Posterior cingulate gyrus (tissue), 11 donors: Measurements from ENCODE around the gene OSBPL8.
A peak's percentile ranks its signal among the peaks of the same experiment; 100 is the strongest.
"Not testable (repeated sequence)": the region's sequence is repeated elsewhere in the genome, so short reads cannot be mapped to it uniquely, and the experiment has no call there.

ENCODE experiments used
- DNase-seq, 10 donors: peaks; one replicate each; pipeline versions ENCODE4 v3.0.0 to v3.0.0-alpha.2; 2020 to 2021; ENCODE audit warnings: mixed read lengths in 3 of 10
- intact Hi-C: fragments of 100-400 bp; cut with DNase I; formaldehyde crosslinking; loops from one replicate; pipeline ENCODE4 v1.15.1; 2023

OSBPL8 gene

DNA sequence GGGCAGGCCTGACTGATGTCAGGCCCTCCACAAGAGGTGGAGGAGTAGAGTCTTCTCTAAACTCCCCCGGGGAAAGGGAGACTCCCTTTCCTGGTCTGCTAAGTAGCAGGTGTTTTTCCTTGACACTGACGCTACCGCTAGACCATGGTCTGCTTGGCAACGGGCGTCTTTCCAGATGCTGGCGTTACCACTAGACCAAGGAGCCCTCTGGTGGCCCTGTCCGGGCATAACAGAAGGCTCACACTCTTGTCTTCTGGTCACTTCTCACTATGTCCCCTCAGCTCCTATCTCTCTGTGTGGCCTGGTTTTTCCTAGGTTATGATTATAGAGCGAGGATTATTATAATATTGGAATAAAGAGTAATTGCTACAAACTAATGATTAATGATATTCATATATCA lies 86.7 kb downstream of the OSBPL8 start:
- intact Hi-C loops: not testable (repeated sequence)

GRCh38 chr12:76471579-76471978 lies 88.0 kb downstream of the OSBPL8 start:
- intact Hi-C loops: no loop called here
- DNase-seq: no peak

More for the DNA sequence above, 86.7 kb downstream of the OSBPL8 start:
- DNase-seq: peak in 6 of 10 donors; percentile 21 to 86 (median 52)

- intact Hi-C loops: no loop called here
Observed at GRCh38 chr12:76470028-76470939, 89.3 kb downstream of the OSBPL8 start.

GRCh38 chr12:76464631-76465166 lies 94.9 kb downstream of the OSBPL8 start:
- intact Hi-C loops: no loop called here
- no peak for DNase-seq

More at GRCh38 chr12:76470028-76470939, 89.3 kb downstream of the OSBPL8 start:
- no peak for DNase-seq

- no peak for DNase-seq
- intact Hi-C loops: no loop called here
Observed at GRCh38 chr12:76462668-76463224, 96.8 kb downstream of the OSBPL8 start.

- intact Hi-C loops: no loop called here
Observed at GRCh38 chr12:76460807-76461206, 98.8 kb downstream of the OSBPL8 start.

DNA sequence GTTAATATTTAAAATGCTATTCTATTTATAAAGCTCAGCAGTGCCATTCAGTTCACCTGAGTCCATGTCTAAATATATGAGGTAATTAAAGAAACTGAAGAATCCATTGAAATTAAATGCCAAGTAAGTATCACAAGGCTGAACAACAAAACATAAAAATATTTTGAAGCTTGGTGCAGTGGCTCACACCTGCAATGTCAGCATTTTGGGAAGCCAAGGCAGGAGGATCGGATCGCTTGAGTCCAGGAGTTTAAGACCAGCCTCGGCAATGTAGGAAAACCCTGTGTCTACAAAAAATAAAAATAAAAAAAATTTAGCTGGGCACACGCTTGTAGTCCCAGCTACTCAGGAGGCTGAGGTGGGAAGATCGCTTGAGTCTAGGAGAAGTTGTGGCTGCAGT lies 101.8 kb downstream of the OSBPL8 start:
- no peak for DNase-seq
- intact Hi-C loops: no loop called here

More at GRCh38 chr12:76460807-76461206, 98.8 kb downstream of the OSBPL8 start:
- no peak for DNase-seq

DNA sequence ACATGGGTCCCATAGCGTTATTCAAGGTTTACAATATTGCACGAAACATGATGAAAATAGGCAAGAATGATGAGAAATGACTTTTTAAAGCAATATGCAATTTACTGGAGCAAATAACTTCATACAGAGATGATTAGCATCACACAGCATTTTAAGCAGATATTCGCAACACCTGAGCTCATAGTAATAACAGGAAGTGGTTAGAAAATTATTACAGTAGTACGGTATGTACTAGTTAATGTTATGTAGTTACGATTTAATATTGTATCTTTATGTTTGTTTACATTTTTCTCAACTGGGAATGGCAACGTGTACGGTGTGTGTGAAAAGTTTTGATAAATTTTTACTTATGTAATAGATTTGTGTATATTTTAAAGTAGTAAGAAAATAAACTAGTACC lies 102.6 kb downstream of the OSBPL8 start:
- no peak for DNase-seq
- intact Hi-C loops: no loop called here

GRCh38 chr12:76455582-76456345 lies 103.8 kb downstream of the OSBPL8 start:
- DNase-seq: no peak
- intact Hi-C loops: no loop called here

DNA sequence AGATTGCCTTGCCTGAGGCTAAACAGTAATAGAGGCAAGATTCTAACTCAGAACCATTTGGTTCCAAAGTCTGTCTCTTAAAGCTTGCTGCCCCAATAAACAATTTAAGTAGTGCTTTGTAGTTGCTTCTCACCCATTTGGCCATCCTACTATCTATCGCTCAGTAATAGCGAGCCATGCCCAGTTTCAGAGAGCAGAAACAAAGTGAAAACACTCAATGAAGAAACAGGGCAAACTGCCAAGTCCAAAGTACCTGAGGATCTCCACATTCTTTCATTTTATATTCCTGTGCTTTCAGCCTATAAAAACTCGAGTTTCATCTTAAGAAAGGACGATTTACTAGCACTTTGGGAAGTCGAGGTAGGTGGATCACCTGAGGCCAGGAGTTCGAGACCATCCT lies 108.0 kb downstream of the OSBPL8 start:
- intact Hi-C loops: no loop called here
- no peak for DNase-seq

DNA sequence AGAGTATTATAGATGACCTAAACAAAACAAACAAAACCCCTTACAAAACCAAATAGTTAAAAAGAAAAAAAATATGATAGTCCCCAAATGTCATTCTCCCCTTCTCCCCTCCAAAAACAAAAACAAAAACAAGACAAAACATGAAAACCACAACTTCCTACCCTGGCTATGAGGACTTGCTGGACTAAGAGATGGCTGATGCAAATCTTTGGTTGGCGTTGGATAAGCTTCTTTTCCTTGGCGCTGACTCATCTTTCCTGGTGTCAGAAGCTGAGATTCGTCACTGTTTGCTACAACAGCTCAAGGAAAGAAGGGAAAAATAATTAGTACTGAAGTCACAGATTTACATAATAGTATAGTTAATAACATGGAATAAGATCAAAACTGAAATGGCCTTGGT lies 108.9 kb downstream of the OSBPL8 start:
- intact Hi-C loops: no loop called here
- DNase-seq: no peak

DNA sequence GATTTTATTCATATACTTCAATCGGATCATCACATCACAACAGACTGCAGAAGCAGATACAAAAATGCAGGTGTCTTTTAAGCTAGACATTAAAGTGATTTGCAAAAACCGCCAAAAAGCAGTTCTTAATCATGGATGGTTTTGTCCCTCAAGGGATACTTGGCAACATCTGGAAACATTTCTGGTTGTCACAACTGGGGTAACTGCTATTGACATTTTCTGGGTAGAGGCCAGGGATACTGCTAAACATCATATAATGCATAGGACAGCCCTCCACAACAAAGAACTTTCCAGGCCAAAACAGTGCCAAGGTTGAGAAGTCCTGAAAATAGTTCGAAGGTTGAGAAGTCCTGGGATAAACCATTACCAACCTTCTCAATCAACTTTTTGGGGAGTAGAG lies 109.6 kb downstream of the OSBPL8 start:
- no peak for DNase-seq
- intact Hi-C loops: no loop called here

DNA sequence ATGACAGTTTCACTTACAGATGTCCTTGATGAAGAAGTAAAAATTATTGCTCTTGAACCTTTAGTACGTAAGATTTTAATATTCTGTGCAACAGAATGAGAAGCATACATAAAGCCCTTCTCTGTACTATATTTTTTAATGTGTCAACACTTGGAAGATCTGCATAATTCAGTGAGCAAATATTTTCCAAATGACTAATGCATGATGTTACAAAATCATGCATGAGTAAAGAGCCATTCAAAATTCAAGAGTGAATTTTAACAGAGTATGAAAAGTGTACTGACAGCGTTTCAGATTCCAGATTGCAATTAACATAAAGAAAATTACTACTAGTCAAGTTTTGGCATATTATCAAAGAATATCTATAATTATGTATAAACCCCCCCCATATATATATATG lies 110.0 kb downstream of the OSBPL8 start:
- intact Hi-C loops: no loop called here
- DNase-seq: no peak

DNA sequence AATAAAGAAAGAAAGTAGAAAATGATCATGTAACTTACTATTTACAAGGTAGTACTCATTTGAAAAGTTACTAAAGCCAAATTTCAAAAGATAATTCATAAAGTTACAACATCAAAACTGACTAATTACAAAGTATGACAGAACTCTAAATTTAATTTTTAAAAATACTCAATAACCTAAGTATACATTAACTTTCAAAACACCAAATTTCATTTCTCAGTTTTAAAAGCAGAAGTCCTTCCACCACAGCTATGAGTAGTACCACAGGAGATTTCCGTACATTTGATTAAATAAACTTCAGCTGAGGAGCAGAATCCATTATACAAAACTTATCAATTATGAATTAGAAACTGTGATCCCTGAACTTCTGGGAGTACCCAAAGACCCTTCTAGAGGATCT lies 110.6 kb downstream of the OSBPL8 start:
- no peak for DNase-seq
- intact Hi-C loops: no loop called here

GRCh38 chr12:76446090-76446489 lies 113.5 kb downstream of the OSBPL8 start:
- no peak for DNase-seq

GRCh38 chr12:76445462-76445861 lies 114.1 kb downstream of the OSBPL8 start:
- DNase-seq: no peak
- intact Hi-C loops: no loop called here

More at GRCh38 chr12:76446090-76446489, 113.5 kb downstream of the OSBPL8 start:
- intact Hi-C loops: no loop called here

DNA sequence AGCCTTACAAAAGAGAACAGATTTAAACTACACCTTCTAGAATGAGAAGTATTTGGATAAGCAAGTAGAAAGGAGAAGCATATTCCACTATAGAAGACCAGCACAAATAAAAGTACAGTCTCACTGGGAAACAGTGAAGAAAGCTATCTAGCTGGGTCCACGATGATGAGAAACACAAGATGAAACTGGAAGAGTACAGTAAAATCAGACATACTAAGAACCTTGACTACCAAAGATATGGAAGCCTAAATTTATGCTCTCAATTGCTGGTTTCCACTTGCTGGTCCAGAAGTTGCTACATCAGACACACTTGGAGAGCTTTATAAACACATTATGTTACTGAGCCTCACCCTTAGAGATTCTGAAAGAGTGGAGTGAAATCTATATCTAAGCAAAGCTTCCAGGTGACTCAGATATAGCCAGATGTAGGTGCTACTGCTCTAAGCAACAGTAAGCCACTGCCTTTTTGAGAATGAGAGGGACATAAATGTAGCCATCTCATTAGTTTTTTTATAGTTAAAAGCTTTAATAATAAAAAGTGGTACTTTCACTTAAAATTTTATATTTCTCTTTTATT lies 115.1 kb downstream of the OSBPL8 start:
- no peak for DNase-seq
- intact Hi-C loops: no loop called here

- no peak for DNase-seq
- intact Hi-C loops: no loop called here
Observed at GRCh38 chr12:76441016-76441415, 118.6 kb downstream of the OSBPL8 start.

GRCh38 chr12:76432733-76433132 lies 126.8 kb downstream of the OSBPL8 start:
- no peak for DNase-seq
- intact Hi-C loops: no loop called here

- intact Hi-C loops: no loop called here
- DNase-seq: no peak
Observed at GRCh38 chr12:76428117-76428516, 131.5 kb downstream of the OSBPL8 start.

DNA sequence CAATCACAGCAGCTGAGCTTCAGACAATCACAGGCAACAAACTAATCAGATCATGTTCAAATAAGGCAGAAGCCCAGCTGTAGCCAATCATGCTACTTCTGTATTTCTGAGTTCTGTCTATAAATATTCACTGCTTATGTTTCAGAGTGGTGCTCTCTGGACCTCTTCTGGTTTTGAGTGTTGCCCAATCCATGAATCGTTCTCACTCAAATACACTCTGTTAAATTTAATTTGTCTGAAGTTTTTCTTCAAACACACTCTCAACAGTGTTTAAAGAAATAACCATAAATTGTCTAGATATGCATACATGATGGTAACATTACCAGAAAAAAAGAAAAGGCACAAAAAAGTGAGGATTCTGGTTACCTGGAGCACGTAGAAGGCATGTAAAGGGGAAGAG lies 133.4 kb downstream of the OSBPL8 start:
- DNase-seq: no peak
- intact Hi-C loops: no loop called here
